Activated CD4-positive, alpha-beta T cell treated with anti-CD3 and anti-CD28 coated beads, Interleukin-2, amount 50 U/mL, for 24 hours (primary cell): ENCODE results near the gene PPP2R5C.
"Not testable (repeated sequence)": the region's sequence is repeated elsewhere in the genome, so short reads cannot be mapped to it uniquely, and the experiment has no call there.

Experiments
- DNase-seq, 2 donors: peaks; one replicate each; pipeline ENCODE4 v3.0.0-alpha.2; 2020; ENCODE audit warnings: low read depth in 1 of 2, low spot score in 1 of 2

The PPP2R5C gene

DNA sequence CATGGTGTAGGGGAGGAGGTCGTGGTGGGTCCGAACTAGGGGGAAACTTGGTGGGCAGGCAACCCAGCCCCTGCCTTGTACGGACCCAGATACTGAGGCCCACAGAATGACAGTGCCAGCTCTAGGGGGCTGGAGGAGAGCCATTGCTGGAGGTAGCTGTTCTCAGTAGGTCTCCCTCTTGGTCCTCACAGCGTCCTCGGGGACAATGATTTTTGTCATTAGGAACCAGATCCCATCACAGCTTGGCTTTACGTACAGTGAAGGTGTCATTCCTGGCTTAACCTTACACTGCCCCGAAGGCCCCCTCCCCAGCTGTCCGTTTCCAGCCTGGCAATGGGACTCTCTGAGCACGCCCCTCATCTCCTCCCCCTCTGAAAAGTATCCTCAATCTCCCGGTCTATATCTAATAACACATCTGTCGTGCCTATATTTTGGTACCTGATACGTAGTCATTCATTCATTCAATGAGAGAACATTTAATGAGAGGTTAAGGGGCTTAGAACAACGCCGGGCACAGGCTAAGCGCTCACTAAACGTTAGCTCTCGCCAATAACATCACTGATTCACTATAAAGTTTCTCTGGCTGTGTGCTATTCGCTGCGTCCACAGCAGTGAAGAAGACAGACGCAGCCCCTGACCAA is 202.3 kb downstream of the PPP2R5C start:
- DNase-seq = no peak

GRCh38 chr14:101964297-101965180 is 203.0 kb downstream of the PPP2R5C start, which contains the start of gene DYNC1H1:
Gene DYNC1H1 (plus strand): TSS chr14:101964573. CDS start chr14:101964692, 119 bp downstream.
- DNase-seq = peak; percentile 63 to 78

DNA sequence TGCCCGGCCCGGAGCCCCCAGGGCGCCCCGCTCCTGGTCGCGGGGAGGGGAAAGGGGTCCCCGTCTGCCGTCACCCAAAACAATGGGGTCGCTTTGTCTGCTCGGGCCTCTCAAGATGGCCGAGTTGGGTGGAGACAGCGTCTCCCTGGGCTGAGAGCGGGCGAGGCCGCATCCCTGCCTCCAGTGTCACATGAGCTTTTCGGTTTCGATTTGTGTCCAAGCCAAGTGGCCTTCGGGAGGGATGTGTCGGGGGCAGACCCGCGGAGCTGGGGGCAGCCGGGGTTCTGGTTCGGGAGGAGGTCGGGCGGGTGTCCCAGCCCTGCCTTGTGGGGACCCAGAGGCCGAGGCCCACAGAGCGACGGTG is 203.7 kb downstream of the PPP2R5C start:
- DNase-seq = peak; percentile 30 to 33

- no peak for DNase-seq
Observed at GRCh38 chr14:101965770-101966722, 204.5 kb downstream of the PPP2R5C start.

- DNase-seq = no peak
Observed at GRCh38 chr14:101966742-101967141, 205.2 kb downstream of the PPP2R5C start.

- no peak for DNase-seq
Observed at GRCh38 chr14:101968186-101968585, 206.7 kb downstream of the PPP2R5C start.

GRCh38 chr14:101969481-101969880 is 208.0 kb downstream of the PPP2R5C start:
- DNase-seq = no peak

DNA sequence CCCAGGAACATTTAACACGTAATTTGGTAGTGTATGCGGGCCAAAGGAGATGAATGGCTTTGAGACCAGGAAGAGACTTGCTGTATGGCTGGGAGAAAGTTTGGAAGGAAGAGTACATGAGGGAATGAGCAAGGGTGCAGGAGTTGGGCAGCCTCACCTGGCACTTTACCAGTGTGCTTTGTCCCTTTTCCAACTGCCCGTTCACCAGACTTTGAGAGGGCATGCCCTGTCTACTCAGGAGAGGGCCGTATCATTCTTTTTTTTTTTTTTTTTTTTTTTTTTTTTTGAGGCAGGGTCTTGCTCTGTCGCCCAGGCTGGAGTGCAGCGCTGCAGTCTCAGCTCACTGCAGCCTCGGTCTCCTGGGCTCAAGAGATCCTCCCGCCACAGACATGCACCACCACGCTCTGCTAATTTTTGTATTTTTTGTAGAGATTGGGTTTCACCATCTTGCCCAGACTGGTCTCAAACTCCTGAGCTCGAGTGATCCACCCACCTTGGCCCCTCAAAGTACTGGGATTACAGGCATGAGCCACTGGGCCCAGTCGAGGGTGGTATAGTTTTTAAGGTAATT is 209.4 kb downstream of the PPP2R5C start:
- no peak for DNase-seq

- not testable (repeated sequence) for DNase-seq
Observed at GRCh38 chr14:101971458-101971857, 209.9 kb downstream of the PPP2R5C start.

- DNase-seq = no peak
Observed at GRCh38 chr14:101972126-101972866, 210.8 kb downstream of the PPP2R5C start.

GRCh38 chr14:101973356-101973755 is 211.8 kb downstream of the PPP2R5C start:
- DNase-seq = no peak

DNA sequence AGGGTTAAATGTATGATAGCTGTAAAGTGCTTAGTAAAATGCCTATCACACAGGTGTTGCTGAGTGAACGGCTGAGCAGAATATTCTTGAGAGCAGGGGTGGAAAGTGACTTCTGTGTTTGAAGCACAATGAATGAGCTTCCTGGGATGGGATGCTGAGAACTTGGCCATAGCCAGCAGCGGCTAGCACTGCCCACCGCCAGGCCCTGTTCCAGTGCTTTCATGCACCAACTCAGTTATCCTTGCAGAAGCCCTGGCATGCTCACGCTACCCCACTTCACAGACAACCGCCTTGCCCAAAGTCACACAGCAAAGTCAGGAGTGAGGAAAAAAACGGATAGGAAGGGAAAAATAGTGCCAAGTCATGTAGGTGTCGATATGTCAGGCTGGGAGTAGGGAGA is 213.7 kb downstream of the PPP2R5C start:
- DNase-seq = no peak
